ENCODE data around the gene MYO1B. TPM values are rescaled to one million over a fixed set of nuclear protein-coding genes. Genes with fewer than 3 reads are reported as not detected.

Gene MYO1B
- total and polyA plus RNA-seq, 10 of the 15 experiments (the other 5 are each of a cell fraction or from before 2014, with no cell fraction given) = 0.10 to 4.2 (median 1.6) TPM

GRCh38 chr2:191316246-191316994 is 71.2 kb downstream of the MYO1B start (continued):
- TF ChIP-seq USF2 (IDR thresholded peaks at IDR 0.05; ENCODE audit: borderline replicate concordance, low read depth, low read length) = no peak
- no peak for TF ChIP-seq PKNOX1 (IDR thresholded peaks at IDR 0.05)
- TF ChIP-seq PAX8 (IDR thresholded peaks at IDR 0.05) = no peak
- no peak for TF ChIP-seq SIN3A (IDR thresholded peaks at IDR 0.05; ENCODE audit: low read depth, low read length)
- TF ChIP-seq MEF2A (IDR thresholded peaks at IDR 0.05; ENCODE audit: insufficient read depth, low read depth, low read length) = no peak
- no peak for TF ChIP-seq SIX5 (IDR thresholded peaks at IDR 0.05; ENCODE audit: low read depth, low read length, severe bottlenecking)
- no peak for TF ChIP-seq ATF3 (IDR thresholded peaks at IDR 0.05; ENCODE audit: borderline replicate concordance, extremely low read depth, low read depth, low read length)
- no peak for TF ChIP-seq JUND (IDR thresholded peaks at IDR 0.05; ENCODE audit: low read depth, low read length)
- TF ChIP-seq PBX3 (IDR thresholded peaks at IDR 0.05; ENCODE audit: insufficient replicate concordance, low read depth, low read length) = no peak

All from GM12878 (cell line).